Embryonic facial prominence (tissue), 1 donor: ENCODE data around the gene SMARCAL1.

Source experiments
- DNase-seq: peaks from one replicate; pipeline ENCODE4 v3.0.0-alpha.2; 2016; ENCODE audit errors: extremely low spot score

SMARCAL1 gene

GRCh38 chr2:216426938-216427337 is 14.7 kb downstream of the SMARCAL1 start:
- no peak for DNase-seq

- DNase-seq = no peak
Measured at GRCh38 chr2:216428618-216429350, 16.5 kb downstream of the SMARCAL1 start.

GRCh38 chr2:216429428-216429827 is 17.1 kb downstream of the SMARCAL1 start:
- no peak for DNase-seq

- DNase-seq = no peak
Measured at GRCh38 chr2:216430811-216431530, 18.7 kb downstream of the SMARCAL1 start.

- no peak for DNase-seq
Measured at GRCh38 chr2:216431531-216431856, 19.2 kb downstream of the SMARCAL1 start.

GRCh38 chr2:216436383-216436782 is 24.1 kb downstream of the SMARCAL1 start:
- no peak for DNase-seq

- no peak for DNase-seq
Measured at GRCh38 chr2:216441308-216442010, 29.2 kb downstream of the SMARCAL1 start.

- no peak for DNase-seq
Measured at GRCh38 chr2:216445501-216445900, 33.2 kb downstream of the SMARCAL1 start.

GRCh38 chr2:216446343-216446742 is 34.1 kb downstream of the SMARCAL1 start:
- no peak for DNase-seq

GRCh38 chr2:216447293-216447692 is 35.0 kb downstream of the SMARCAL1 start:
- no peak for DNase-seq

- DNase-seq = no peak
Measured at GRCh38 chr2:216448829-216449228, 36.5 kb downstream of the SMARCAL1 start.

GRCh38 chr2:216450346-216450745 is 38.1 kb downstream of the SMARCAL1 start:
- no peak for DNase-seq

- DNase-seq = no peak
Measured at GRCh38 chr2:216450784-216451183, 38.5 kb downstream of the SMARCAL1 start.

- no peak for DNase-seq
Measured at GRCh38 chr2:216453955-216454614, 41.8 kb downstream of the SMARCAL1 start.

GRCh38 chr2:216463148-216463547 is 50.9 kb downstream of the SMARCAL1 start:
- DNase-seq = no peak

- DNase-seq = no peak
Measured at GRCh38 chr2:216464104-216464720, 51.9 kb downstream of the SMARCAL1 start.

GRCh38 chr2:216465579-216466195 is 53.4 kb downstream of the SMARCAL1 start:
- DNase-seq = no peak

GRCh38 chr2:216467845-216468244 is 55.6 kb downstream of the SMARCAL1 start:
- no peak for DNase-seq

- no peak for DNase-seq
Measured at GRCh38 chr2:216469661-216470060, 57.4 kb downstream of the SMARCAL1 start.

GRCh38 chr2:216473187-216473586 is 60.9 kb downstream of the SMARCAL1 start:
- DNase-seq = no peak

GRCh38 chr2:216474925-216475670 is 62.8 kb downstream of the SMARCAL1 start:
- no peak for DNase-seq
